ENCODE measurements around the gene SLF2.

The SLF2 gene

GRCh38 chr10:100877461-100877850, 35.3 kb upstream of the SLF2 start:
- no peak for DNase-seq (ENCODE audit: extremely low spot score)
- no peak for TF ChIP-seq CTCF (IDR thresholded peaks at IDR 0.05; ENCODE audit: control extremely low read depth, extremely low read depth, low read depth, missing control alignments)
- ChIA-PET POLR2A (no interaction called here), CTCF (interaction anchor here (1.3 to 1.7 kb wide), 3 partner anchors 18 to 445 kb away, joined by 3 to 4 read pairs (median 4); no protein-coding TSS in a partner anchor)

- peak; percentile 59 for TF ChIP-seq CTCF (IDR thresholded peaks at IDR 0.05; ENCODE audit: control extremely low read depth, extremely low read depth, low read depth, missing control alignments)
- ChIA-PET POLR2A (no interaction called here), CTCF (interaction anchor here (0.6 to 2.1 kb wide), 16 partner anchors 10 to 548 kb away, joined by 3 to 15 read pairs (median 4); partner anchors contain the start of gene PKD2L1)
- peak; percentile 68 for DNase-seq (ENCODE audit: extremely low spot score)
Measured at GRCh38 chr10:100878291-100878910, 34.4 kb upstream of the SLF2 start.

- no peak for DNase-seq (ENCODE audit: extremely low spot score)
- TF ChIP-seq CTCF (IDR thresholded peaks at IDR 0.05; ENCODE audit: control extremely low read depth, extremely low read depth, low read depth, missing control alignments): peak; percentile 16
- POLR2A ChIA-PET: no interaction called here
- CTCF ChIA-PET: interaction anchor here (0.9 to 2.1 kb wide), 5 partner anchors 9 to 446 kb away, joined by 3 to 15 read pairs (median 6); no protein-coding TSS in a partner anchor
Measured at GRCh38 chr10:100879741-100880360, 32.9 kb upstream of the SLF2 start.

GRCh38 chr10:100881556-100882213, 31.1 kb upstream of the SLF2 start:
- POLR2A ChIA-PET: no interaction called here
- CTCF ChIA-PET: interaction anchor here (1.1 to 1.7 kb wide), 3 partner anchors 10 to 133 kb away, joined by 4 to 9 read pairs (median 4); no protein-coding TSS in a partner anchor
- no peak for DNase-seq (ENCODE audit: extremely low spot score)
- no peak for TF ChIP-seq CTCF (IDR thresholded peaks at IDR 0.05; ENCODE audit: control extremely low read depth, extremely low read depth, low read depth, missing control alignments)

- DNase-seq (ENCODE audit: extremely low spot score): no peak
- ChIA-PET POLR2A (no interaction called here), CTCF (interaction anchor here (1.5 to 1.7 kb wide), 2 partner anchors 11 to 132 kb away, joined by 4 to 9 read pairs; no protein-coding TSS in a partner anchor)
- TF ChIP-seq CTCF (IDR thresholded peaks at IDR 0.05; ENCODE audit: control extremely low read depth, extremely low read depth, low read depth, missing control alignments): no peak
Measured at GRCh38 chr10:100882252-100882651, 30.5 kb upstream of the SLF2 start.

- ChIA-PET POLR2A (no interaction called here), CTCF (interaction anchor here (1.0 to 3.5 kb wide), 3 partner anchors 11 to 532 kb away, joined by 3 to 16 read pairs (median 4); no protein-coding TSS in a partner anchor)
- DNase-seq (ENCODE audit: extremely low spot score): no peak
- no peak for TF ChIP-seq CTCF (IDR thresholded peaks at IDR 0.05; ENCODE audit: control extremely low read depth, extremely low read depth, low read depth, missing control alignments)
Measured at GRCh38 chr10:100882671-100883311, 30.0 kb upstream of the SLF2 start.
